HL-60 (cell line): ENCODE results near the gene TERT.

Experiments used
- DNase-seq, 2 experiments: peaks; one replicate each; pipeline ENCODE4 v3.0.0-alpha.2; 2010 to 2020; ENCODE audit warnings: low read depth in 1 of 2, low spot score in 1 of 2
- H3K27ac ChIP-seq: fragments of 250-450 bp; sonication (Bioruptor Pico); replicated peaks from 2 replicates; pipeline ENCODE4 v1.5.1; 2020; ENCODE audit warnings: mild to moderate bottlenecking, moderate library complexity
- H3K27me3 ChIP-seq: fragments of 250-450 bp; sonication (Bioruptor Pico); 2 replicates; pipeline ENCODE4 v1.5.1; 2021; ENCODE audit warnings: mild to moderate bottlenecking, moderate library complexity; ENCODE audit not compliant: insufficient read depth, poor library complexity, severe bottlenecking
- H3K4me3 ChIP-seq: replicated peaks from 2 replicates; pipeline ENCODE4 v1.5.1; 2011; ENCODE audit warnings: mild to moderate bottlenecking, control low read depth, low read length; ENCODE audit not compliant: insufficient read depth
- CTCF ChIP-seq: IDR thresholded peaks from one replicate; pipeline ENCODE4 v1.5.1; 2011; ENCODE audit warnings: low read length, control low read depth, inconsistent platforms; ENCODE audit not compliant: insufficient read depth
- GABPA ChIP-seq: IDR thresholded peaks from 2 replicates; pipeline ENCODE4 v1.6.1; 2012; ENCODE audit warnings: low read depth
- POLR2AphosphoS5 ChIP-seq: IDR thresholded peaks from 2 replicates; pipeline ENCODE4 v1.6.1; 2012; ENCODE audit warnings: low read depth
- SPI1 ChIP-seq: IDR thresholded peaks from 2 replicates; pipeline ENCODE4 v1.6.1; 2012; ENCODE audit warnings: low read depth, mild to moderate bottlenecking, borderline replicate concordance
- TF ChIP-seq, protein P1 (sequence below): IDR thresholded peaks from 2 replicates; pipeline ENCODE4 v1.6.1; 2012; ENCODE audit warnings: low read depth; ENCODE audit not compliant: insufficient replicate concordance

TERT gene

GRCh38 chr5:1281038-1281882 lies 13.6 kb downstream of the TERT start:
- TF ChIP-seq GABPA: no peak
- TF ChIP-seq, protein P1, sequence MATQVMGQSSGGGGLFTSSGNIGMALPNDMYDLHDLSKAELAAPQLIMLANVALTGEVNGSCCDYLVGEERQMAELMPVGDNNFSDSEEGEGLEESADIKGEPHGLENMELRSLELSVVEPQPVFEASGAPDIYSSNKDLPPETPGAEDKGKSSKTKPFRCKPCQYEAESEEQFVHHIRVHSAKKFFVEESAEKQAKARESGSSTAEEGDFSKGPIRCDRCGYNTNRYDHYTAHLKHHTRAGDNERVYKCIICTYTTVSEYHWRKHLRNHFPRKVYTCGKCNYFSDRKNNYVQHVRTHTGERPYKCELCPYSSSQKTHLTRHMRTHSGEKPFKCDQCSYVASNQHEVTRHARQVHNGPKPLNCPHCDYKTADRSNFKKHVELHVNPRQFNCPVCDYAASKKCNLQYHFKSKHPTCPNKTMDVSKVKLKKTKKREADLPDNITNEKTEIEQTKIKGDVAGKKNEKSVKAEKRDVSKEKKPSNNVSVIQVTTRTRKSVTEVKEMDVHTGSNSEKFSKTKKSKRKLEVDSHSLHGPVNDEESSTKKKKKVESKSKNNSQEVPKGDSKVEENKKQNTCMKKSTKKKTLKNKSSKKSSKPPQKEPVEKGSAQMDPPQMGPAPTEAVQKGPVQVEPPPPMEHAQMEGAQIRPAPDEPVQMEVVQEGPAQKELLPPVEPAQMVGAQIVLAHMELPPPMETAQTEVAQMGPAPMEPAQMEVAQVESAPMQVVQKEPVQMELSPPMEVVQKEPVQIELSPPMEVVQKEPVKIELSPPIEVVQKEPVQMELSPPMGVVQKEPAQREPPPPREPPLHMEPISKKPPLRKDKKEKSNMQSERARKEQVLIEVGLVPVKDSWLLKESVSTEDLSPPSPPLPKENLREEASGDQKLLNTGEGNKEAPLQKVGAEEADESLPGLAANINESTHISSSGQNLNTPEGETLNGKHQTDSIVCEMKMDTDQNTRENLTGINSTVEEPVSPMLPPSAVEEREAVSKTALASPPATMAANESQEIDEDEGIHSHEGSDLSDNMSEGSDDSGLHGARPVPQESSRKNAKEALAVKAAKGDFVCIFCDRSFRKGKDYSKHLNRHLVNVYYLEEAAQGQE: no peak
- no peak overlapping the region for H3K4me3 ChIP-seq
- no peak for DNase-seq
- no peak overlapping the region for H3K27ac ChIP-seq
- H3K27me3 ChIP-seq: no peaks in the 10 kb centered on the region

DNA sequence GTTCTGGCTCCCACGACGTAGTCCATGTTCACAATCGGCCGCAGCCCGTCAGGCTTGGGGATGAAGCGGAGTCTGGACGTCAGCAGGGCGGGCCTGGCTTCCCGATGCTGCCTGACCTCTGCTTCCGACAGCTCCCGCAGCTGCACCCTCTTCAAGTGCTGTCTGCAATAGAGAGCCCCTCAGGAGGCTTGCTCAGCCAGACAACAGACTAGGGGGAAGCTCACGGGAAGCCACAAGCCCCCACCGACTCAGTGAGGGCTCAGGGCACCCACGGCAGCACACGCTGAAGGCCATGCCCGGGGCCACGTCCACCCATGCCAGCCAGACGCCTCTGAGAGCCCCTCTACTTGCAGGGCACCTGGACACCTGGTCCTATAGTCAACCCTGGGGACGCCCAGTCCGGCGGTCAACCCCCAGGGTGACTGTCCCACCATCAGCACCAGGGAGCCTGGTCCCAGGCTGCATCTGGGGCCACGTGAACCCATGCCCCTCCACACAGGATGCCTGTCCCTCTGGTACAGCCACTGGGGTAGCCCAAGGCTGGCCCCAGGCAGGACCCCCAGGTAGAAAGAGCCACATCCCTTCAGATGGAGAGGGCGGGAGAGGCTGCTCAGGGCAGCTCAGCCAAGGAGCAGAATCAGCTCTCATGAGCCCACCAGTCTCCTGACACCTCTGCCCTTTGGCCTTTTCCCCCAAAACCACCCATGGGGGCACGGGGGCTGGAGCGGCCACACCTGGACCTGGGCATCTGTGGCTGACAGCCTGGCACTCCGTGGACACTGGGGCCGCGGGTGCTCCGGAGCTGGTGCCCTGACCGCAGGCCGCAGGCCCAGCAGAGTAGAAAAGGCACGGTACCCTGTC lies 14.5 kb downstream of the TERT start:
- TF ChIP-seq, protein P1: no peak
- no peak for TF ChIP-seq GABPA
- Histone ChIP-seq H3K27me3 (no peaks in the 10 kb centered on the region), H3K27ac (no peak overlapping the region), H3K4me3 (no peak overlapping the region)
- DNase-seq: no peak

DNA sequence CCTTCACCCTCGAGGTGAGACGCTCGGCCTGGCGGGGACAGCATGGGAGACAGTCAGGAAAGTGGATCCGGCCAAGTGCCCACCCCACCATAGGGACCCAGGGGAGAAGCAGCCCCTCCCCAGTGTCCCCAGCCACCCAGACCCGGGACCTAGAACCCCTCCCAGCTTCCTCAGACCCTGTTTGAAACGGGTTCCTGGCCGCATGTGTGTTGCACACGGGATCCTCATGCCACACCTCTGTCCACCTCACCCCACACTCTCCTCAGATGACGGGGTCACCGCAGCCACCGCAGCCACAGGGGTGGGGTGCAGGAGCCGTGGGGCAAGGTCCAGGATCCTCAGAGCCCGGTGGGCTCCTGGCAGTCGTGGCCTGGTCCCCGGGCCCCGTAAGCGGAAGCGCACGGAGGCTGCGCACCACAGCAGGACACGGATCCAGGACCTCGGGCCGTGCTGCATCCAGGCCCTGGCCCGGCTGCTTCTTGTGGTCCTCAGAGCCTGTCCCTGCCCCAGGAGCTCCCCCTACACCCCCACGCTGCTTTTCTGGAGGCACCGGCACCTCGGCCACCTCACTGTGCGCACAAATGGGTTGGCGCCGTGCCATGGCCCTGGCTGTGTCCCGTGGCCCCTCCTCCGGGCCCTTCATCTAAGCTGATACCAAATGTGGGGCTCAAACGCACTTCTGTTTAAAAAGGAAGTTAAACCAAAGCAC lies 15.3 kb downstream of the TERT start:
- H3K27ac ChIP-seq: no peak overlapping the region
- H3K4me3 ChIP-seq: no peak overlapping the region
- no peak for DNase-seq
- TF ChIP-seq CTCF (no peak), GABPA (no peak), SPI1 (no peak), POLR2AphosphoS5 (no peak)
- TF ChIP-seq, protein P1: no peak
- no peaks in the 10 kb centered on the region for H3K27me3 ChIP-seq
